MM.1S (cell line): ENCODE data around the gene C1QTNF3.
"Not testable (repeated sequence)": the region's sequence is repeated elsewhere in the genome, so short reads cannot be mapped to it uniquely, and the experiment has no call there.

Source experiments
- DNase-seq: peaks from one replicate; pipeline ENCODE4 v3.0.0-alpha.2; 2015
- H2AFZ ChIP-seq: fragments of 300-600 bp; sonication (generic); 2 replicates; pipeline ENCODE4 v1.6.0; 2016; ENCODE audit warnings: antibody characterized with exemption, low read length
- H3F3A ChIP-seq: fragments of 300-600 bp; sonication (generic); 2 replicates; pipeline ENCODE4 v1.6.1; 2016; ENCODE audit warnings: mild to moderate bottlenecking, antibody characterized with exemption, low read length, moderate library complexity, mixed read lengths; ENCODE audit not compliant: insufficient read depth
- H3K27ac ChIP-seq: fragments of 300-600 bp; sonication (generic); 2 replicates; pipeline ENCODE4 v1.5.1; 2016; ENCODE audit warnings: mild to moderate bottlenecking, low read length
- H3K27me3 ChIP-seq: fragments of 300-600 bp; sonication (generic); replicated peaks from 2 replicates; pipeline ENCODE4 v1.6.0; 2016; ENCODE audit warnings: low read length; ENCODE audit not compliant: insufficient read depth
- H3K36me3 ChIP-seq: fragments of 300-600 bp; sonication (generic); replicated peaks from 2 replicates; pipeline ENCODE4 v1.6.1; 2016; ENCODE audit warnings: mild to moderate bottlenecking, low read length, mixed read lengths; ENCODE audit not compliant: insufficient read depth
- H3K4me1 ChIP-seq: fragments of 300-600 bp; sonication (generic); 2 replicates; pipeline ENCODE4 v1.6.1; 2016; ENCODE audit warnings: low read length, mixed read lengths
- H3K4me2 ChIP-seq: fragments of 300-600 bp; sonication (generic); 2 replicates; pipeline ENCODE4 v1.6.0; 2016; ENCODE audit warnings: low read depth, low read length
- H3K4me3 ChIP-seq: fragments of 300-600 bp; sonication (generic); 2 replicates; pipeline ENCODE4 v1.5.1; 2016; ENCODE audit warnings: low read length, mixed read lengths
- H3K79me2 ChIP-seq: fragments of 300-600 bp; sonication (generic); 2 replicates; pipeline ENCODE4 v1.6.1; 2016; ENCODE audit warnings: mixed run types, low read length, mixed read lengths
- H3K9ac ChIP-seq: fragments of 300-600 bp; sonication (generic); 2 replicates; pipeline ENCODE4 v1.6.1; 2016; ENCODE audit warnings: low read length, mixed read lengths
- H3K9me2 ChIP-seq: fragments of 300-600 bp; sonication (generic); replicated peaks from 2 replicates; pipeline ENCODE4 v1.6.1; 2016; ENCODE audit warnings: mild to moderate bottlenecking, low read length, mixed read lengths; ENCODE audit not compliant: insufficient read depth
- H3K9me3 ChIP-seq: fragments of 300-600 bp; sonication (generic); replicated peaks from 2 replicates; pipeline ENCODE4 v1.6.1; 2016; ENCODE audit warnings: mild to moderate bottlenecking, low read length, mixed read lengths; ENCODE audit not compliant: insufficient read depth
- H4K20me1 ChIP-seq: fragments of 300-600 bp; sonication (generic); 2 replicates; pipeline ENCODE4 v1.6.1; 2016; ENCODE audit warnings: mild to moderate bottlenecking, low read length, moderate library complexity, mixed read lengths; ENCODE audit not compliant: insufficient read depth
- EZH2 ChIP-seq: fragments of 300-600 bp; sonication (generic); optimal IDR thresholded peaks from 2 replicates; pipeline ENCODE3; 2017; ENCODE audit warnings: low read depth, mild to moderate bottlenecking, antibody characterized with exemption, low read length, mixed read lengths
- EZH2phosphoT487 ChIP-seq: fragments of 300-600 bp; sonication (generic); IDR thresholded peaks from 2 replicates; pipeline ENCODE4 v1.6.1; 2018; ENCODE audit warnings: antibody characterized with exemption, low read length
- TF ChIP-seq, protein P1 (sequence below): fragments of 300-600 bp; sonication (generic); IDR thresholded peaks from 2 replicates; pipeline ENCODE4 v1.5.1; 2016; ENCODE audit warnings: antibody characterized with exemption, low read length, mixed read lengths

C1QTNF3 gene, protein sequence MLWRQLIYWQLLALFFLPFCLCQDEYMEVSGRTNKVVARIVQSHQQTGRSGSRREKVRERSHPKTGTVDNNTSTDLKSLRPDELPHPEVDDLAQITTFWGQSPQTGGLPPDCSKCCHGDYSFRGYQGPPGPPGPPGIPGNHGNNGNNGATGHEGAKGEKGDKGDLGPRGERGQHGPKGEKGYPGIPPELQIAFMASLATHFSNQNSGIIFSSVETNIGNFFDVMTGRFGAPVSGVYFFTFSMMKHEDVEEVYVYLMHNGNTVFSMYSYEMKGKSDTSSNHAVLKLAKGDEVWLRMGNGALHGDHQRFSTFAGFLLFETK

DNA sequence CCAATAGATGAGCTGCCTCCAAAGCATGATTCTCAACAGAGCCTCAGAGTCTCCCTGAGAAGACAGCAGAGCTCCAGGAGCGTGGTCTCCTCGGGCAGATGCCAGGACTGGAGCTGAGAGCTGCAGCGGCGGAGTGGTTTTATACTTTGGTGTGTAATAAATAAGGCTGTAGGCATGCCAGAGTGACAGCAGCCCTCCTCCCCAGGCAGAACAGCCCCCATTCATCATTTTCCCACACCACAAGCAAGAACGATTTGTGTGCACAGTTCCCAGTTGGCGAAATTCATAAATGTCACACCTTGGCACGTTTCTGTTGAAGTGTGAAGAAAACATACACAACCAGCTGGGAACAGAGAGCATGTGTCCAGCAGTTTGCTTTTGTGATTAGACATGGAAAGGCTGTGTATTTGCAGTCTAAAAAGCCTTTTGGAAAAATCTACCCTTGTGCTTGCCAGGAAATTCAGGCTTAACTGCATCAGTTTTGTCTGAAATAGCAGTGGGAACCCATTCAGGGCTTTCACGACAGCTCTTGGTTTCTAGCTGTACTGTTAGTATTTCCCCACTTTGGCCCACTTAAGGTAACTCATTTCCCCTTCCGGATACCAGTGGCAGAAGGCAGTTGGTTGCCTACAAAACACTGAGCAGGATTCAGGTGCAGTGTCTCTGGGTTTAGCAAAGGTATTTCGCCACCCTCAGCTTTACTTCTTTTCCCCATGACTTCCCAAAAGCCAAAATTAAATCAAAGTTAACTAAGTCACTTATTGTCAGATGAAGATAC, at the start of gene C1QTNF3:
TSS of gene C1QTNF3 (minus strand) at position 115 of the 778 bp plus-strand sequence. CDS start at position 27, 88 bp downstream.
- H3K4me3 ChIP-seq, result no peak within 1 kb of the TSS
- H2AFZ ChIP-seq, result no peak within 1 kb of the TSS
- DNase-seq, result no peak
- no peak within 1 kb of the TSS for H3K9ac ChIP-seq
- no peaks in the 10 kb centered on the region for H3K27me3 ChIP-seq
- no peaks in the 10 kb centered on the region for H4K20me1 ChIP-seq
- H3K9me2 ChIP-seq, result no peaks in the 10 kb centered on the region
- H3K4me2 ChIP-seq, result no peak within 1 kb of the TSS
- no peaks in the 10 kb centered on the region for H3K79me2 ChIP-seq
- no peaks in the 10 kb centered on the region for H3K4me1 ChIP-seq
- TF ChIP-seq EZH2phosphoT487 (no peak), EZH2 (no peak)
- TF ChIP-seq, protein P1, sequence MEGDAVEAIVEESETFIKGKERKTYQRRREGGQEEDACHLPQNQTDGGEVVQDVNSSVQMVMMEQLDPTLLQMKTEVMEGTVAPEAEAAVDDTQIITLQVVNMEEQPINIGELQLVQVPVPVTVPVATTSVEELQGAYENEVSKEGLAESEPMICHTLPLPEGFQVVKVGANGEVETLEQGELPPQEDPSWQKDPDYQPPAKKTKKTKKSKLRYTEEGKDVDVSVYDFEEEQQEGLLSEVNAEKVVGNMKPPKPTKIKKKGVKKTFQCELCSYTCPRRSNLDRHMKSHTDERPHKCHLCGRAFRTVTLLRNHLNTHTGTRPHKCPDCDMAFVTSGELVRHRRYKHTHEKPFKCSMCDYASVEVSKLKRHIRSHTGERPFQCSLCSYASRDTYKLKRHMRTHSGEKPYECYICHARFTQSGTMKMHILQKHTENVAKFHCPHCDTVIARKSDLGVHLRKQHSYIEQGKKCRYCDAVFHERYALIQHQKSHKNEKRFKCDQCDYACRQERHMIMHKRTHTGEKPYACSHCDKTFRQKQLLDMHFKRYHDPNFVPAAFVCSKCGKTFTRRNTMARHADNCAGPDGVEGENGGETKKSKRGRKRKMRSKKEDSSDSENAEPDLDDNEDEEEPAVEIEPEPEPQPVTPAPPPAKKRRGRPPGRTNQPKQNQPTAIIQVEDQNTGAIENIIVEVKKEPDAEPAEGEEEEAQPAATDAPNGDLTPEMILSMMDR, result no peak
- no peaks in the 10 kb centered on the region for H3F3A ChIP-seq
- no peak within 1 kb of the TSS for H3K27ac ChIP-seq
- H3K9me3 ChIP-seq, result no peaks in the 10 kb centered on the region
- H3K36me3 ChIP-seq, result no peaks in the 10 kb centered on the region

DNA sequence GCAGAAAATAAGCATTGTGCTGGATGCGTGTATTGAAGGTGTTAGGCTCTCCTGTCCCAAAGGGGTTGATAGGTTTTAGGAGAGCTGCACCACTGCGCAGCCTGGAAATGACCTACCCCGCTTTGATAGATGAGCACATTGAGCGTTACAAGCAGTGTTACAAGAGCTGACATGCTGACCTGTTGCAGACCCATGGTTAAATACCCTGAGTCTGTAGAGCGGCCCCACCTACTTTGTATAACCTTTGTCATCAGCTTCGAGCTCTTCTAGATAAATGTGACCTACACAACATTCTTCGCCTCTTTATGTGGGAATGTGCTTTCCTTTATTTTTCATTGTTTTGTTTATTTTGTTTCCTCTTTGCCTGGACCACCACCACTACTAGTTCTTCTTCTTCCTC, 48.0 kb upstream of the C1QTNF3 start:
- not testable (repeated sequence) for H3K36me3 ChIP-seq, H3F3A ChIP-seq, H3K27ac ChIP-seq, H3K9me3 ChIP-seq, DNase-seq, H3K4me2 ChIP-seq, H3K4me1 ChIP-seq, H3K27me3 ChIP-seq, H3K4me3 ChIP-seq, H3K79me2 ChIP-seq, H3K9ac ChIP-seq, H4K20me1 ChIP-seq, H3K9me2 ChIP-seq, H2AFZ ChIP-seq

DNA sequence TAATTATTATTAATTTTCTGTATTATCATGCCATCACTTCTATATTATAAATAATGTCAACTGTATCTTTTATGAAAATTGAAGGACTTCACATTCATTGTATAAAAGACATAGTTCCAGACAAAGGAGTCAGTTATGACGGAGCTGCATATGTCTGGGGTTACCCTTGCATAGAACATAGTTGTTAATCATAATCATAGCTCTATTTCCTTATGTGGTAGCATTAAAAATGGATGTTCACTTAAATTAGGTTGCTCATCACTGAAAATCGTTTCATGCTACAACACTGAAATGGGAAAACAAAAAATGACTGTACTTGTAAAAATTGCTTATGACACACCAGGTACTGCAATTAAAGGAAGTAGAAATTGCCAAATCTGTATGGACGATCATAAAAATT, 46.8 kb upstream of the C1QTNF3 start:
- not testable (repeated sequence) for H3K27ac ChIP-seq, H3K9me2 ChIP-seq, H3K36me3 ChIP-seq, H3K27me3 ChIP-seq, H3K79me2 ChIP-seq, H3K4me1 ChIP-seq, H3F3A ChIP-seq, H3K4me2 ChIP-seq, H4K20me1 ChIP-seq, H3K9me3 ChIP-seq, H3K9ac ChIP-seq, DNase-seq, H2AFZ ChIP-seq, H3K4me3 ChIP-seq

DNA sequence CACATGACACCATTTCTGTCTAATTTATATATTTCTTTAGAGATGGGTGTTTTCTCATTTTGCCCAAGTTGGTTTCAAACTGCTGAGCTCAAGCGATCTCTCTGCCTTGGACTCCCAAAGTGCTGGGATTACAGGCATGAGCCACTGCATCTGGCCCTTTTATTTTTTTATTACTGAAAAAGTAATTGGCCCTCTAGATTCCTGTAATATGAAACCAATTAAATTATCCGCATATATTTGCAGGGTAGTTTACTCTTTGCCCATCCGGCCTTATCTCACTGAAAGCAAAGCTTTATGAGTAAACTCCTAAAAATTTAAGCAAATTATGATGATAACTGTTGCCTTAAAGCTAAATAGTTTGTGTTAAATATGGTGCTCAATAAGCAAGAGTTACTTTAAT, 44.7 kb upstream of the C1QTNF3 start:
- H2AFZ ChIP-seq, H3K4me1 ChIP-seq, DNase-seq, H3K9me3 ChIP-seq, H3K79me2 ChIP-seq, H3K4me2 ChIP-seq, H3K4me3 ChIP-seq, H3K9me2 ChIP-seq, H3F3A ChIP-seq, H3K36me3 ChIP-seq, H3K27ac ChIP-seq, H3K9ac ChIP-seq, H4K20me1 ChIP-seq, H3K27me3 ChIP-seq: not testable (repeated sequence)

DNA sequence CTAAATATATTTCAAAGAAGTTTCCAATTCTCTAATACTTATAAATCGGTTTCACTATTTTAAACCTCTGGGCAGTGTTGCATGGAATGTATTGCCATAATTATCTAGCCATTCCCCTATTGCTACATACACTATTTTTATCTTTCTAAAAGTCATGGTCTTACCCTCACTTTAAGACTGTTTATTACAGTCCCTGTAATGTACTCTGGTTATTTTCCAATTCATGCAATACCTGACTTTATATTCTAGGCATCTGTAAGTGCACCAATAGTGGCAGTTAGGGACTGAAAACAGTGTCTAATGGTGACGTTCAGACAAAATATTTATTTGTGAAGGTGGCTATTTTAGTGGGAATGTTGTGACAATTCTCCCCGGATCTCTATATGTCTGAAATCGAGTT, 40.9 kb upstream of the C1QTNF3 start:
- not testable (repeated sequence) for H4K20me1 ChIP-seq, H3K79me2 ChIP-seq, H3K4me1 ChIP-seq, H3K9me3 ChIP-seq, H2AFZ ChIP-seq, H3F3A ChIP-seq, H3K4me2 ChIP-seq, H3K27ac ChIP-seq, H3K4me3 ChIP-seq, H3K27me3 ChIP-seq, H3K9ac ChIP-seq, H3K9me2 ChIP-seq, DNase-seq, H3K36me3 ChIP-seq

DNA sequence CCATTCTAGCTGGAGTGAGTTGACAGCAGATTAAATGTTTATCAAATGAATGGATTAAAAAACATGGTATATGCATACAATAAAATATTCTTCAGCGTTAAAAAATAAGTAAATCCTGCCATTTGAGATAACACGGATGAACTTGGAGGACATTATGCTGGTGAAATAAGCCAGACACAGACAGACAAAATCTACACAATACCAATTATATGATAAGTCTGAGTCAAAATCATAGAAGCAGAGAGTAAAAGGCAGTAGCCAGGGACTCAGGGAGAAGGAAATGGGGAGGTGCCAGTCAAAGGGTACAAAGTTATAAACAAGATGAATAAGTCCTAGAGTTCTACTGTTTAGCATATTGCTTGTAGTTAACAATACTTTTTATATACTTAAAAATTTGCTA, 36.5 kb upstream of the C1QTNF3 start:
- not testable (repeated sequence) for H3F3A ChIP-seq, H4K20me1 ChIP-seq, H3K4me3 ChIP-seq, H3K27ac ChIP-seq, H3K27me3 ChIP-seq, H3K9me3 ChIP-seq, H3K9ac ChIP-seq, H3K36me3 ChIP-seq, H3K9me2 ChIP-seq, DNase-seq, H3K79me2 ChIP-seq, H3K4me1 ChIP-seq, H3K4me2 ChIP-seq, H2AFZ ChIP-seq

DNA sequence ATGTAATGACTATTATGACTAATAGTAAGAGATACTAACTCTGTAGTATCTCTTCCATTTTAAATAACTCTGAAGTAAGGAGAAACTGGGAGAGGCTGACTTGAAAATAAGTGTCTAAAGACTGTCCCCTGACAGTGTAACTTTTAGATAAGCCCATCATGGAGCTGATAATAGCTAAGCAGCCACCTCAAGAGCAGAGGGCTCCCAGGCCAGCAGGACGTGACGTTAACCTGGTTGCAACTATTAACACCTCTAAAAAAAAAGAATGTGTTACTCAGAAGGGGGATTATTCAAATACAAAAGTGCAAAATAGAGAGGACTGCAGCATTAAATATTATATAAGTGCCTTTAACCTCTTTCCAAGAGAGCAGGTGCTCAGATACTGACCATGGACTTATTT, 34.6 kb upstream of the C1QTNF3 start:
- not testable (repeated sequence) for H3K27ac ChIP-seq, H3K9me2 ChIP-seq, H3K36me3 ChIP-seq, DNase-seq, H3F3A ChIP-seq, H4K20me1 ChIP-seq, H3K4me1 ChIP-seq, H3K27me3 ChIP-seq, H3K79me2 ChIP-seq, H3K4me3 ChIP-seq, H3K9ac ChIP-seq, H3K9me3 ChIP-seq, H2AFZ ChIP-seq, H3K4me2 ChIP-seq
